Mesendoderm (in vitro differentiated cells): ENCODE measurements around the gene FIGNL1.

Source experiments
- DNase-seq: peaks from one replicate; pipeline ENCODE4 v3.0.0; 2013
- H2AK5ac ChIP-seq: 2 replicates; pipeline ENCODE4 v1.6.1; 2013; ENCODE audit warnings: low read length, inconsistent platforms
- H2BK120ac ChIP-seq: 2 replicates; pipeline ENCODE4 v1.6.1; 2013; ENCODE audit warnings: low read depth, mild to moderate bottlenecking, low read length, moderate library complexity, mixed read lengths
- H2BK15ac ChIP-seq: replicated peaks from 2 replicates; pipeline ENCODE4 v1.6.1; 2013; ENCODE audit warnings: low read depth, mild to moderate bottlenecking, moderate library complexity
- H2BK5ac ChIP-seq: 2 replicates; pipeline ENCODE4 v1.6.1; 2013; ENCODE audit warnings: low read length, inconsistent platforms
- H3K18ac ChIP-seq: 2 replicates; pipeline ENCODE4 v1.6.1; 2013; ENCODE audit warnings: mild to moderate bottlenecking, low read length, mixed read lengths
- H3K23ac ChIP-seq: one replicate; pipeline ENCODE4 v1.6.1; 2013; ENCODE audit warnings: low read length
- H3K27ac ChIP-seq: 2 replicates; pipeline ENCODE4 v1.5.1; 2013; ENCODE audit warnings: low read depth, mild to moderate bottlenecking, inconsistent platforms, low read length, moderate library complexity
- H3K27me3 ChIP-seq: 2 replicates; pipeline ENCODE4 v1.6.1; 2013; ENCODE audit warnings: low read length, control low read depth, mild to moderate bottlenecking, inconsistent platforms; ENCODE audit not compliant: insufficient read depth, poor library complexity
- H3K36me3 ChIP-seq: 2 replicates; pipeline ENCODE4 v1.6.1; 2013; ENCODE audit warnings: low read length, inconsistent platforms; ENCODE audit not compliant: control insufficient read depth, insufficient read depth
- H3K4ac ChIP-seq: one replicate; pipeline ENCODE4 v1.6.1; 2013; ENCODE audit warnings: low read depth, mild to moderate bottlenecking, low read length, moderate library complexity
- H3K4me1 ChIP-seq: 2 replicates; pipeline ENCODE4 v1.6.1; 2013; ENCODE audit warnings: low read depth, low read length, inconsistent platforms; ENCODE audit not compliant: control insufficient read depth
- H3K4me2 ChIP-seq: 2 replicates; pipeline ENCODE4 v1.6.1; 2013; ENCODE audit warnings: low read length
- H3K4me3 ChIP-seq: 2 replicates; pipeline ENCODE4 v1.5.1; 2013; ENCODE audit warnings: mild to moderate bottlenecking, low read length
- H3K56ac ChIP-seq: one replicate; pipeline ENCODE4 v1.6.1; 2013; ENCODE audit warnings: low read length
- H3K79me1 ChIP-seq: 2 replicates; pipeline ENCODE4 v1.6.1; 2013; ENCODE audit warnings: low read length, inconsistent platforms
- H3K79me2 ChIP-seq: 2 replicates; pipeline ENCODE4 v1.6.1; 2013; ENCODE audit warnings: mild to moderate bottlenecking, low read length; ENCODE audit not compliant: control insufficient read depth, insufficient read depth
- H3K9ac ChIP-seq: 2 replicates; pipeline ENCODE4 v1.6.1; 2013; ENCODE audit warnings: low read length, inconsistent platforms
- H4K5ac ChIP-seq: one replicate; pipeline ENCODE4 v1.6.1; 2013; ENCODE audit warnings: low read length
- H4K8ac ChIP-seq: one replicate; pipeline ENCODE4 v1.6.1; 2013; ENCODE audit warnings: low read depth, mild to moderate bottlenecking, control low read depth, low read length, moderate library complexity
- WGBS: extraction: QIAGEN DNeasy Blood & Tissue Kit; methylation state at CpG from one replicate; pipeline ENCODE4 v1.1.7; 2013; ENCODE audit warnings: low lambda C conversion rate, missing lambda C conversion rate; ENCODE audit not compliant: insufficient coverage; ENCODE audit errors: extremely low coverage; 5-methylcytosine and 5-hydroxymethylcytosine counted together

FIGNL1 gene

GRCh38 chr7:50454968-50455367 is 4.8 kb upstream of the FIGNL1 start:
- H2AK5ac ChIP-seq, result no peak overlapping the region
- H2BK5ac ChIP-seq, result no peak overlapping the region
- no peak overlapping the region for H3K56ac ChIP-seq
- H4K8ac ChIP-seq, result no peak overlapping the region
- no peaks in the 10 kb centered on the region for H3K36me3 ChIP-seq
- H3K79me2 ChIP-seq, result no peaks in the 10 kb centered on the region
- H3K4ac ChIP-seq, result no peak overlapping the region
- H4K5ac ChIP-seq, result no peak overlapping the region
- no peak overlapping the region for H3K18ac ChIP-seq
- no peak overlapping the region for H3K4me3 ChIP-seq
- H3K23ac ChIP-seq, result no peak overlapping the region
- no peak overlapping the region for H3K9ac ChIP-seq
- no peak overlapping the region for H3K4me2 ChIP-seq
- no peaks in the 10 kb centered on the region for H3K79me1 ChIP-seq
- no peaks in the 10 kb centered on the region for H3K27me3 ChIP-seq
- no CpG with 5 or more reads among the region's 5 CpGs for WGBS
- H2BK120ac ChIP-seq, result no peak overlapping the region
- no peak overlapping the region for H2BK15ac ChIP-seq
- no peak for DNase-seq
- no peak overlapping the region for H3K27ac ChIP-seq
- H3K4me1 ChIP-seq, result no peaks in the 10 kb centered on the region

DNA sequence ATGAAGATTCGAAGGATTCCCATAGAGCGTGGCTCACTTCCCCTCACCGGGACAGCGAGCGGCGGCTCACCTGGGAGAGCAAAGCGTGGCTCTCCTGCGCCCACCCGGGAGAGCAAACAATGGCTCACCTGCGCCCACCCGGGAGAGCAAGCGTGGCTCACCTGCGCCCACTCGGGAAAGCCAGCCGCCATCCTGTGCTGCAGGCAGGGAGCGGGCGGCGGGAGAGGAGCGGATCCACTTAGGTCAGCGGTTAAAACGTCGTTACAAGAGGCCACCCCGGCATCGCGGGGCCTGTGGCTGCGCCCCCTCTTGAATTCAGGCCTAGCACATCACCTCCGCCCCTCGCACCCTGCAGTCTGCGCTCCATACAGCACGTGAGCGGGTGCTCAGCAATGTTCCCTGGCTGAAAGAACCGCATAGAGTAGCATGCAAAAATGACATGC is 461 bp upstream of the FIGNL1 start:
- Histone ChIP-seq H3K79me2 (no peaks in the 10 kb centered on the region), H2BK120ac (no peak overlapping the region), H3K4me3 (no peak overlapping the region), H2BK5ac (no peak overlapping the region), H4K8ac (no peak overlapping the region), H3K23ac (no peak overlapping the region), H4K5ac (no peak overlapping the region), H3K36me3 (no peaks in the 10 kb centered on the region), H3K27me3 (no peaks in the 10 kb centered on the region), H3K79me1 (no peaks in the 10 kb centered on the region), H3K9ac (peak overlapping the region; percentile 70), H3K27ac (no peak overlapping the region), H2AK5ac (no peak overlapping the region), H3K4me1 (no peaks in the 10 kb centered on the region), H3K4ac (peak overlapping the region; percentile 1), H3K4me2 (peak overlapping the region; percentile 22), H2BK15ac (no peak overlapping the region), H3K56ac (peak overlapping the region; percentile 97), H3K18ac (no peak overlapping the region)
- no CpG with 5 or more reads among the region's 32 CpGs for WGBS
- DNase-seq, result no peak

DNA sequence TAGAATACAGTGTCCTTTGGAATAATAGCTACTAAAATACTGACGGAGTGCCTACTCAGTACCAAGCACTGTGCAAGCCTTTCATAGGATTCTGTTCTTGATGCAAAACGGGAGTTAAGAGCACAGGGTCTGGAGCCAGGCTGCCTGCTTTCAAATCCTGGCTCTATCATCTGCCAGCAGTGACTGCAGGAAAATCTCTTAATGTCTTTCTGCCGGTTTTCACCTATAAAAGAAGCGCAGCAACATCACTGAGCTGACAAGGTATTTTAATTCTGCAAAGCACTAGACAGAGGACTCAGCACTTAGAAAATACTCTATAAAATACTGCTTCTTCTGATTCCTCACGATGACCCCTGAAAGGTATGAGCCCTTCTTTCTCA is 659 bp downstream of the FIGNL1 start:
- no peak overlapping the region for H3K23ac ChIP-seq
- H2BK15ac ChIP-seq, result peak overlapping the region; percentile 37
- peak overlapping the region; percentile 62 for H3K4me3 ChIP-seq
- H3K27me3 ChIP-seq, result no peaks in the 10 kb centered on the region
- H3K4ac ChIP-seq, result no peak overlapping the region
- no peak overlapping the region for H3K27ac ChIP-seq
- H4K5ac ChIP-seq, result no peak overlapping the region
- no peaks in the 10 kb centered on the region for H3K4me1 ChIP-seq
- H2AK5ac ChIP-seq, result no peak overlapping the region
- peak overlapping the region; percentile 91 for H3K9ac ChIP-seq
- H3K4me2 ChIP-seq, result peak overlapping the region; percentile 77
- H3K56ac ChIP-seq, result peak overlapping the region; percentile 6
- H3K36me3 ChIP-seq, result no peaks in the 10 kb centered on the region
- peak overlapping the region; percentile 75 for H3K18ac ChIP-seq
- no peaks in the 10 kb centered on the region for H3K79me1 ChIP-seq
- DNase-seq, result no peak
- no peak overlapping the region for H2BK5ac ChIP-seq
- WGBS, result no CpG with 5 or more reads among the region's 5 CpGs
- H2BK120ac ChIP-seq, result no peak overlapping the region
- no peaks in the 10 kb centered on the region for H3K79me2 ChIP-seq
- H4K8ac ChIP-seq, result no peak overlapping the region

DNA sequence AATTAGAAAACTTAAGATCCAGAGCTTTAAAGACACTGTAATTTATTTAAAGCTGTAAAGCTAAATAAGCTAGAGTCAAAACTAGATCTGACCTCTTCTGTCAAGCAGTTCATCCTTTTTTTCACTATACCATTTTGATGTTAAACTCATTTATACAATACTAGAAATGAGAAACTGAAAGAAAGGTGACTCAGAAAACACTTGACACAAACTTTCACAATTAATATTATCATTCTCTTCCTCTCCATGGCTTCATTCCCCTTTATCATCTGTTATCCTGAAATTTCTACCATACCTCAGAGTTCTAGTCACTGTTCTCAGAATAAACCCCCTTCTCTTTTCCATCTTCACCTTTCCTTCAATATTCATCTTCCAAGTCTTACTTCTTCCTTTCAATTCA is 1.3 kb downstream of the FIGNL1 start:
- Histone ChIP-seq H3K4me1 (no peaks in the 10 kb centered on the region), H4K5ac (no peak overlapping the region), H2BK5ac (no peak overlapping the region), H3K56ac (no peak overlapping the region), H3K4me2 (no peak overlapping the region), H4K8ac (no peak overlapping the region), H3K79me2 (no peaks in the 10 kb centered on the region), H3K27me3 (no peaks in the 10 kb centered on the region), H3K36me3 (no peaks in the 10 kb centered on the region), H2AK5ac (no peak overlapping the region), H3K23ac (no peak overlapping the region), H3K4ac (no peak overlapping the region), H3K79me1 (no peaks in the 10 kb centered on the region), H3K18ac (no peak overlapping the region), H2BK120ac (no peak overlapping the region), H3K9ac (no peak overlapping the region), H2BK15ac (no peak overlapping the region), H3K27ac (no peak overlapping the region), H3K4me3 (no peak overlapping the region)
- no peak for DNase-seq

- H4K8ac ChIP-seq, result no peak overlapping the region
- no peak overlapping the region for H2BK120ac ChIP-seq
- H2BK5ac ChIP-seq, result no peak overlapping the region
- no CpG with 5 or more reads among the region's 4 CpGs for WGBS
- H3K56ac ChIP-seq, result no peak overlapping the region
- H3K9ac ChIP-seq, result no peak overlapping the region
- H3K27ac ChIP-seq, result no peak overlapping the region
- H3K79me1 ChIP-seq, result no peaks in the 10 kb centered on the region
- H3K4me2 ChIP-seq, result no peak overlapping the region
- no peaks in the 10 kb centered on the region for H3K4me1 ChIP-seq
- DNase-seq, result peak; percentile 79
- no peaks in the 10 kb centered on the region for H3K79me2 ChIP-seq
- no peak overlapping the region for H3K4me3 ChIP-seq
- no peak overlapping the region for H4K5ac ChIP-seq
- no peak overlapping the region for H3K18ac ChIP-seq
- no peak overlapping the region for H3K23ac ChIP-seq
- H2AK5ac ChIP-seq, result no peak overlapping the region
- H2BK15ac ChIP-seq, result no peak overlapping the region
- H3K4ac ChIP-seq, result no peak overlapping the region
- no peaks in the 10 kb centered on the region for H3K27me3 ChIP-seq
- no peaks in the 10 kb centered on the region for H3K36me3 ChIP-seq
These were observed 3.6 kb downstream of the FIGNL1 start for GRCh38 chr7:50446542-50446960.

GRCh38 chr7:50436133-50436806 is 13.9 kb downstream of the FIGNL1 start:
- H3K23ac ChIP-seq, result no peak overlapping the region
- H3K36me3 ChIP-seq, result peaks cover 1% of the 10 kb centered on the region
- no peak overlapping the region for H4K8ac ChIP-seq
- no peak overlapping the region for H2BK120ac ChIP-seq
- H2BK5ac ChIP-seq, result no peak overlapping the region
- H3K4me3 ChIP-seq, result no peak overlapping the region
- H3K4me2 ChIP-seq, result no peak overlapping the region
- no peaks in the 10 kb centered on the region for H3K79me2 ChIP-seq
- no peak overlapping the region for H2AK5ac ChIP-seq
- no peak overlapping the region for H3K4ac ChIP-seq
- no peaks in the 10 kb centered on the region for H3K27me3 ChIP-seq
- no peak overlapping the region for H2BK15ac ChIP-seq
- no peak overlapping the region for H3K9ac ChIP-seq
- no CpG with 5 or more reads among the region's 3 CpGs for WGBS
- H3K4me1 ChIP-seq, result no peaks in the 10 kb centered on the region
- DNase-seq, result peak; percentile 75
- H3K27ac ChIP-seq, result no peak overlapping the region
- H3K18ac ChIP-seq, result no peak overlapping the region
- no peaks in the 10 kb centered on the region for H3K79me1 ChIP-seq
- H4K5ac ChIP-seq, result no peak overlapping the region
- no peak overlapping the region for H3K56ac ChIP-seq
